AG04449 (cell line): ENCODE measurements around the gene ZNF841.
"Not testable (repeated sequence)": the region's sequence is repeated elsewhere in the genome, so short reads cannot be mapped to it uniquely, and the experiment has no call there.

Experiments
- CTCF ChIA-PET: fragments of 350-600 bp; formaldehyde crosslinking; extraction: SDS; loops from one replicate; lab custom pipeline; 2021; ENCODE audit warnings: antibody characterized with exemption; lab: Yijun Ruan, JAX
- POLR2A ChIA-PET: fragments of 400-600, 350-600 bp; formaldehyde crosslinking; extraction: SDS; loops from one replicate; lab custom pipeline; 2020; ENCODE audit warnings: antibody characterized with exemption, inconsistent platforms; lab: Yijun Ruan, JAX
- DNase-seq: peaks from one replicate; pipeline ENCODE4 v3.0.0-alpha.2; 2010; ENCODE audit warnings: low read depth, low spot score
- H3K4me3 ChIP-seq: 2 replicates; pipeline ENCODE4 v1.5.1; 2011; ENCODE audit warnings: low read depth, mild to moderate bottlenecking, control low read depth, low read length
- TF ChIP-seq, protein P1 (sequence below): IDR thresholded peaks from one replicate; pipeline ENCODE4 v1.5.1; 2011; ENCODE audit warnings: mild to moderate bottlenecking, moderate library complexity, low read length, control low read depth, inconsistent platforms; ENCODE audit not compliant: insufficient read depth; ENCODE audit errors: missing control alignments

ZNF841 gene

DNA sequence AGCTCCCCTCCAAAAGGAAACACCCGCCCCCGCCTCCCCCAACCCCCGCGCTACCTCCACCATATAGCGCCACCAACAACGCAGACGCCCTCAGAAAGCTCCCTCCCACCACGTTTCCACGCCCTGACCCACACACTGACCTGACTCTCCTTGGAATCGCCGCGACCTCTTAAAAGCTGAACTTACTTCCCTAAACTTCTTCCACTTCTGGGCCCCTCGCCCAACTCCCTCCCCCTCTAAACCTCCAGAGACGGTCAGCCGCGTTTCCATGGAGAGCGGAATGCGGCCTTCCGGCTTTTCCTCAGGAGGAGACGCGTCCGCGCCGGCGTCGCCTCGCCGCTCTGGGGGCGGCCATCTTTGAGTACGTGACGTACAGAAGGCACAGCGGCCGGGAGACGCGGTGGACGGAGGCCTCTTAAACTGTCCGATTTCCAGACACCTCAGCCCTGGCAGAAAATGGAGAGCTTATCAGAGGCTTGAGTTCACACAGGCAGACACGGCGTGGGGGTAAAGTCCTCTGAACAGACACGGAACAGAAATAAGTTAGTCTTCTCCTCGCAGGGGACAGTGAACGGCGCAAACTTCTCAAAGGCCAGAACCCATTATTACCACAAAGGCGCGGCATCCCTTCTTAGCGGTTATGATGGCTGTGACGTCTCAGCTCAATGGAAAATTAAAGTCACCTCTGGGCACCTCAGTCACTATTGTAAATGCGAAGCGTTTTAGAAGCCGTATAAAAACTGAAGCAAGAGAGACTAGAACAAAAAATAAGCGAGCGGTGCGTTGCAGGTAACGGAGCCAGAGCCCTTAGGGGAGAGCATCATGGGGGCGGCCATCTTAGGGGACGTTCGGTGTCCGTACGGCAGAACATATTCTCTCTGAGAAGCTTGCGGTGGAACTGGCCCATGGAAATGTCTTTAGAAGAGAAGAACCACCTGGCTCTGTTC lies 46.7 kb downstream of the ZNF841 start, which contains the start of gene ZNF432:
Gene ZNF432 (minus strand): TSS at position 284 of the 947 bp plus-strand sequence. CDS start 1,970 bp downstream, outside the sequence.
- TF ChIP-seq, protein P1, sequence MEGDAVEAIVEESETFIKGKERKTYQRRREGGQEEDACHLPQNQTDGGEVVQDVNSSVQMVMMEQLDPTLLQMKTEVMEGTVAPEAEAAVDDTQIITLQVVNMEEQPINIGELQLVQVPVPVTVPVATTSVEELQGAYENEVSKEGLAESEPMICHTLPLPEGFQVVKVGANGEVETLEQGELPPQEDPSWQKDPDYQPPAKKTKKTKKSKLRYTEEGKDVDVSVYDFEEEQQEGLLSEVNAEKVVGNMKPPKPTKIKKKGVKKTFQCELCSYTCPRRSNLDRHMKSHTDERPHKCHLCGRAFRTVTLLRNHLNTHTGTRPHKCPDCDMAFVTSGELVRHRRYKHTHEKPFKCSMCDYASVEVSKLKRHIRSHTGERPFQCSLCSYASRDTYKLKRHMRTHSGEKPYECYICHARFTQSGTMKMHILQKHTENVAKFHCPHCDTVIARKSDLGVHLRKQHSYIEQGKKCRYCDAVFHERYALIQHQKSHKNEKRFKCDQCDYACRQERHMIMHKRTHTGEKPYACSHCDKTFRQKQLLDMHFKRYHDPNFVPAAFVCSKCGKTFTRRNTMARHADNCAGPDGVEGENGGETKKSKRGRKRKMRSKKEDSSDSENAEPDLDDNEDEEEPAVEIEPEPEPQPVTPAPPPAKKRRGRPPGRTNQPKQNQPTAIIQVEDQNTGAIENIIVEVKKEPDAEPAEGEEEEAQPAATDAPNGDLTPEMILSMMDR: no peak
- POLR2A ChIA-PET: interaction anchor here (0.5 kb wide), 1 partner anchor 123 kb away, joined by 3 read pairs; no protein-coding TSS in a partner anchor
- DNase-seq: peak; percentile 46
- H3K4me3 ChIP-seq: peak within 1 kb of the TSS; percentile 75
- CTCF ChIA-PET: interaction anchor here (1.2 kb wide), 1 partner anchor 151 kb away, joined by 3 read pairs; no protein-coding TSS in a partner anchor

DNA sequence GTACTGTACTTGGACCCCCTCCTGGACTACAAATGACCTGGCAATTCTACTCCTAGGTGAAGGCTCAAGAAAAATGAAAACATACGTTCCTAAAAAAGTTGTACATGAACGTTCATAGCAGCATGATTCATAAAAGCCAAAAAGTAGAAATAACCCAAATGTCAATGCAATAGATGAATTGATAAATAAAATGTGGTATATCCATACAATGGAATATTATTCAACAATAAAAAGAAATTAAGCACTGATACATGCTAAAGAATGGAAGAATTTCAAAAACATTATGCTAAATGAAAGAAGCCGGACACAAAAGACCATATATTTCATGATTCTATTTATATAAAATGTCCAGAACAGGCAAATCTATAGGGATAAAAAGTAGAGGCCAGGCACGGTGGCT lies 56.4 kb downstream of the ZNF841 start:
- ChIA-PET CTCF (no interaction called here), POLR2A (no interaction called here)
- no peak overlapping the region for H3K4me3 ChIP-seq
- no peak for DNase-seq
- TF ChIP-seq, protein P1: no peak

DNA sequence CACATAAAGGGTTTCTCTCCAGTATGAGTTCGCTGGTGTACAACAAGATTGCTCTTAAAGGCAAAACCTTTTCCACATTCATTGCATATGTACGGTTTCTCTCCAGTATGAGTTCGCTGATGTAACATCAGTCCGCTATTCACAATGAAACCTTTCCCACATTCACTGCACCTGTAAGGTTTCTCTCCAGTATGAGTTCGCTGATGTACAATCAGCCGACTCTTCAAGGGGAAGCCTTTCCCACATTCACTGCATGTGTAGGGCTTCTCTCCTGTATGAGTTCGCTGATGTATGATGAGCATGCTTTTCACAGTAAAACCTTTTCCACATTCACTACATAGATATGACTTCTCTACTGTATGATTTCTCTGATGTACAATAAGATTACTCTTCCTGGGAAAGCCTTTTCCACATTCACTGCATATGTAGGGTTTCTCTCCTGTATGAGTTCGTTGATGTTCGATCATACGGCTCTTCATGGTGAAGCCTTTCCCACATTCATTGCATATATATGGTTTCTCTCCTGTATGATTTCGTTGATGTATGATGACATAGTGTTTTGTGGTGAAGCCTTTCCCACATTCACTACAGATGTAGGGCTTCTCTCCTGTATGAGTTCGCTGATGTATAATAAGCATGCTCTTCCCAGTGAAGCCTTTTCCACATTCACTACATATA lies 61.4 kb downstream of the ZNF841 start:
- ChIA-PET CTCF (no interaction called here), POLR2A (no interaction called here)
- DNase-seq: no peak
- no peak overlapping the region for H3K4me3 ChIP-seq
- TF ChIP-seq, protein P1: no peak

DNA sequence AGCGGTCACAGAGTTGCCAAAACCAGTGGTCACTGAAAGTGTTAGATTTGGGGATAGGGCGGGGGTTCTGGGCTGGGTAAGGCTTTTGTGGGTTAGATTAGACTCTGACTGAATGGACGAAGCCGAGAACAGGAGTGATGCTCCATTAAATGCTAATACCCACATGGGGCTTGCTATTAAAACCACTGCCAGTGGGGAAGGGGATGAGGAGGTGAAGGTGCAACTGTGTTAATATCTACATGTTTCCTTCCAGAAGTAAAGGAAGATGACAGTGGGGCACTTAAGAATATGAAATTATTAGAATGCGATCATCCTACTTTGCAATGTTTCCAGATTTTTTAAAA lies 66.8 kb downstream of the ZNF841 start:
- POLR2A ChIA-PET: interaction anchor here (1.3 kb wide), 1 partner anchor 21 kb away, joined by 8 read pairs; the partner anchor contains the start of gene ZNF615
- DNase-seq: no peak
- TF ChIP-seq, protein P1: no peak
- CTCF ChIA-PET: no interaction called here
- peak overlapping the region; percentile 99 for H3K4me3 ChIP-seq

DNA sequence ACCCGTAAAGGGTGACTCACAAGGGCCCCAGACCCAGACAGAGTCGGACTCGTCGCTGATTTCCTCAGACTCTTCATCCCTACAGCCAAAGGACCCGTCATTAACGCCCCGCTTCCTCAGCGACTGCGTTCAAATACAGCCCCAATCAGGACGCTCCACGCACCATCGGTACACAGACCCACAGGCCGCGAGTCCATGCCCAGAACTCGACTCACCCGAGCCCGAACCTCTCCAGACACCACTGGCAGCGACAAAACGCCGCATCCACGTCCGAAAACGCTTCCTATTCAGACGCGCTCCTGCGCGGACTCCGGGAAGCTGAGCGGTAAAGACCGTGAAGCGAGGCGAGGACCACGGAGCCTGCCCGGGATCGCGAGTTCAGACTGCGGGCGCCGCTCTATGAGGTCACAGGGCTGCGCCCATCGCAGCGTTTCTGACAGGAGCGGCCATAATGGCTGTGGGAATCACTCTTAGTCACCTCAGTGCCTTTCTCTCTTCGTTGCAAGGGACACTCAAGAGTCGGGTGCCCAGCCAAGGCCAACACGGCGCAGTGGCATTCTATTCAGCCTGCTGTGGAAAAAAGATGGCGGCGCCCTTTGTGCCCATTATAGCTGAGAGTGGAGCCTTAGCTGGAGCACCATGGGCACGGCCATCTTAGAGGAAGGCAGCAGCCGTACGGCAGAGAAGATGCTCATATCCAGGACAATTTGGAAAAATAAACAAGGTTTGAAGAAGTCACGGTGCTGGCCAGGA lies 67.4 kb downstream of the ZNF841 start, which contains the start of gene ZNF614:
Gene ZNF614 (minus strand): TSS at position 353 of the 753 bp plus-strand sequence. CDS start 2,634 bp downstream, outside the sequence.
- POLR2A ChIA-PET: interaction anchor here (1.3 kb wide), 1 partner anchor 20 kb away, joined by 8 read pairs; the partner anchor contains the start of gene ZNF615
- TF ChIP-seq, protein P1: no peak

DNA sequence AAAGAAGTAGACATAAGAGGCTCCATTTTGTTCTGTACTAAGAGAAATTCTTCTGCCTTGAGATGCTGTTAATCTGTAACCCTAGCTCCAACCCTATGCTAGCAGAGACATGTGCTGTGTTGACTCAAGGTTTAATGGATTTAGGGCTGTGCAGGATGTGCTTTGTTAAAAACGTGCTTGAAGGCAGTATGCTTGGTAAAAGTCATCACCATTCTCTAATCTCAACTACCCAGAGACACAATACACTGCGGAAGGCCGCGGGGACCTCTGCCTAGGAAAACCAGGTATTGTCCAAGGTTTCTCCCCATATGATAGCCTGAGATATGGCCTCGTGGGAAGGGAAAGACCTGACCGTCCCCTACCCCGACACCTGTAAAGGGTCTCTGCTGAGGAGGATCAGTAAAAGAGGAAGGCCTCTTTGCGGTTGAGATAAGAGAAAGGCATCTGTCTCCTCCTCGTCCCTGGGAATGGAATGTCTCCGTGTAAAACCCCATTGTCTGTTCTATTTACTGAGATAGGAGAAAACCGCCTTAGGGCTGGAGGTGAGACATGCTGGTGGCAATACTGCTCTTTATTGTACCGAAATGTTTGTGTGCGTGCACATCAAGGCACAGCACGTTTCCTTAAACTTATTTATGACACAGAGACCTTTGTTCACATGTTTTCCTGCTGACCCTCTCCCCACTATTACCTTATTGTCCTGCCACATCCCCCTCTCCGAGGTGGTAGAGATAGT lies 69.1 kb downstream of the ZNF841 start:
- POLR2A ChIA-PET, H3K4me3 ChIP-seq, CTCF ChIA-PET, DNase-seq: not testable (repeated sequence)

More for the DNA sequence above, 67.4 kb downstream of the ZNF841 start, which contains the start of gene ZNF614:
- CTCF ChIA-PET: no interaction called here
- peak; percentile 19 for DNase-seq
- peak within 1 kb of the TSS; percentile 99 for H3K4me3 ChIP-seq

DNA sequence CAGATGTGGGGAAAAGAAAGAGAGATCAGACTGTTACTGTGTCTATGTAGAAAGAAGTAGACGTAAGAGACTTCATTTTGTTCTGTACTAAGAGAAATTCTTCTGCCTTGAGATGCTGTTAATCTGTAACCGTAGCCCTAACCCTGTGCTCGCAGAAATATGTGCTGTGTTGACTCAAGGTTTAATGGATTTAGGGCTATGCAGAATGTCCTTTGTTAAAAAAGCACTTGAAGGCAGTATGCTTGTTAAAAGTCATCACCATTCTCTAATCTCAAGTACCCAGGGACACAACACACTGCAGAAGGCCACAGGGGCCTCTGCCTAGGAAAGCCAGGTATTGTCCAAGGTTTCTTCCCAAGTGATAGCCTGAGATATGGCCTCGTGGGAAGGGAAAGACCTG lies 71.1 kb downstream of the ZNF841 start:
- H3K4me3 ChIP-seq, CTCF ChIA-PET, POLR2A ChIA-PET, DNase-seq: not testable (repeated sequence)
